Germinal center (tissue), 1 donor: ENCODE results near the gene PACS1.
A peak's percentile ranks its signal among the peaks of the same experiment; 100 is the strongest.

Source experiments
- DNase-seq: peaks from one replicate; pipeline ENCODE4 v3.0.0; 2012; ENCODE audit warnings: mixed read lengths, low spot score

The PACS1 gene

DNA sequence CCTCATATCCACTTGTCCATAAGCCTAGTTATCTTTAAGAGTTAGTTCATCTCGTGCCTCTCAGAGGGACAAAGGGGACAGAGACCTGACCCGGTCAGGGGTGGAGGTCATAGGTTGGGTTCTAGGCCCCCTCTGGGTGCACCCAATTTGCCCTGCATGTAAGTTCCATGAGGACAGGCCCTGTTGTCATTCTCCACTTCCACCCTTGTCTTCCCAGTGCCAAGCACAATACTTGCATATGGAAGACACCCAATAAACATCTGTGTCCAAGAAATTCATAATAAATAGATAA, 220.2 kb downstream of the PACS1 start:
- no peak for DNase-seq

DNA sequence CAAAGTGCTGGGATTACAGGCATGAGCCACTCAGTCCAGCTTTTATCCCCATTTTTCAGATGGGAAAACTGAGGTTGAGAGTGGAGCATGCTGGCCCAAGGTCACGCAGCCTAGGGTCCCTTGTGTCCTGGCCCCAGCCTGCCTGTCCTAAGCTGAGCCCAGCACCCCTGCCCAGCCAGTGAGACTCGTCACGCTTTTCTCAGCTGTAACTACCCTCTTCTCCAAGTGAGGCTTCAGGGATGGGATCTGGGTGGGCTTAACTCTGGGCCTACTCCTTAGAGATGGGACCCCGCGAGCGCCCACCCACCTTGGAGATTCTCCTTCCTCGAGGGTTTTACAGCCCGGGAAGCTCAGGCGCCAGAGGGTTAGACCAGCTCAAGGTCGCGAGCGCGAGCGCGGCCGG, 221.2 kb downstream of the PACS1 start:
- DNase-seq, result no peak

DNA sequence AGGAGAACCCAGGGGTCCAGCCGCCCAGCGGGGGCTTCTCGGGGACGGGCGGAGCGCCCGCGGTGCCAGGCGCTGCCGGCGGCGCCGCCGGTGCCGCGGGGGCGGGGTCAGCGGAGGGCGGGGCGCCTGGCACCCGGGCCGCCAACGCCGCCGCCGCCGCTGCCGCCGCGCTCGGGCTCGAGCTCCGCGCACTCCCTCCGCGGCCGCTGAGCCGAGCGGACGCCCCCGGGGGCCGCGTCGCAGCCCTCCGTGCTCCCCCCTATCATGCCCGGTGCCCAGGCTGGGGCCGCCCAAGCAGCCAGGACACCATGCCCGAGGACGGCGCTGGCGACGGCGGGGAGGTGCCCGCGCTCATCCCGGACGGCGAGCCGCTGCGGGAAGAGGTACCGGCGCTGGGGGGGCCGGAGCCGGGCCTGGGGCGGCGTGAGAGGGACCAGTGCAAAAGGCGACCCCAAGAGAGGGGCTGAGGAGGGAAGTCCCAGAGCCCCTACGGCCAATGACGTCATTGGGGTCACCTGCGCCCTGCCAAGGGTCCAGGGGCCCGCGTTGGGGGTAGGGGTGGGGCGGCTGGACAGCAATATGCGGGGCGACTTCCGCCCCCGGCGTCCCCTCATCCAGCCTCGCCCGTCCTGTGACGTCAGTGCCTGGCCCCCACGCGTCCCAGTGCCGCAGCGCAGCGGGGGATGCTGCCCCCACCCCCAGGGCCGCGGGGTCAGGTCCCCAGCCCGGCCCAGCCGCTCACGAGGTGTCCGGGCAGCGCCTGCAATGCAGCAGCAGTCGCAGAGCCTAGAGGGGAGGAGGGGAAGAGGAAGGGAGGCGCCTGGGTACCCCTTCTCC, 221.9 kb downstream of the PACS1 start, which contains the start of gene TMEM151A:
Gene TMEM151A (plus strand): TSS at position 189 of the 837 bp plus-strand sequence. CDS start 120 bp downstream, at position 309.
- peak; percentile 44 for DNase-seq

DNA sequence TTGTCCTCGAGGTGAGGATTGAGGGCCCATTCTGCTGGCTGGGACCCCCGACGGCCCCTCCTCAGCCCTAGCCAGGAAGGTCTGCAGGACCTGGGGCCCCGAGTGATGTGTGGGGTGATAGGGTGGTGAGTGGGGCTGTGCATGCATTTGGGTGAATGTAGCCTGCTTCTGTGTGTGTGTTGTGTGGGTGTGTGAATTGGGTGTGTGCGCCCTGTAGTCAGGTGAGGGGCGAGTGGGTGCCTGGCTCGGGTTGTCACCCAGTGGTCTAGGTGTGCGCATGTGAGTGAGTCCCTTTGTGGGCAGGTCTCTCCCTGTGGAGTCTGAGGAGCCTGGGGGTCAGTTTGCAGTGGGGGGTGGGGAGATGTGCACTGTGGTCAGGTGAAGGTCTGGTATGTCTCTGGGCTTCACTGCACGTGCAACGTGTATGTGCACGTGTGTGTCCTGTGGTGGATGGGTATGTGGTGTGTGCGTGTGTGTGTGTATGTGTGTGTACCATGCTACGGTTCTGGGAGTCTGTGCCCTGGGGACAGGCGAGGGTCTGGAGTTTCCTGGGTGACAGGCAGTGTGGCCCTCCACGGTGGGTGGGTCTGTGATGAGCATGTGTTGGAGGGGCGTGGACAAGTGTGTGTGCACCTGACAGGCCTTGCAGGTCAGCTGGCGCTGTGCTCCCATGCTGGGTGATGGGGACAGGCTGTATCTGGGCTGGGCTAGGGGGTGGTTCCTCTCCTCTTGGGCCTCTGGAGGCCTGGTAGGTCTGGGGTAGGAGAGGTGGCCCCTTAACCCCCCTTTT, 222.7 kb downstream of the PACS1 start:
- no peak for DNase-seq

DNA sequence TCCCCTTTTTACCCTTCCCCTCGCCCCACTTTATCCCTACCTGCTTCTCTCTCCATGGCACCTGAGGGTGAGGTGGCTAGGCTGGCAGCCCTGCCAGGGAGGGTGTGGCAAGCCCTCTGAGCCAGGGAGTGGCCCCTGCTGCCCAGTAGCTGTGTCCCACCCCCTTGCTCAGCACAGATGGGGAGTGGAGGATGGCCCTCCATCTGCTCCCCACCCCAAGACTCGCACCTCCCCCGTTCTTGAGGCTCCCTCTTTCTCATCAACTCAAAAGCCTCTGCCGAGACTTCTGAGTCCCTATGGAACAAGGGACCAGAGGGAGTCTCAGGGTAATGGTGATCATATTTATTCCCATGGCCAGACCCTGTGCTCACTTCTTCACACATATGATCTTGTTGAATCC, 223.3 kb downstream of the PACS1 start:
- no peak for DNase-seq

DNA sequence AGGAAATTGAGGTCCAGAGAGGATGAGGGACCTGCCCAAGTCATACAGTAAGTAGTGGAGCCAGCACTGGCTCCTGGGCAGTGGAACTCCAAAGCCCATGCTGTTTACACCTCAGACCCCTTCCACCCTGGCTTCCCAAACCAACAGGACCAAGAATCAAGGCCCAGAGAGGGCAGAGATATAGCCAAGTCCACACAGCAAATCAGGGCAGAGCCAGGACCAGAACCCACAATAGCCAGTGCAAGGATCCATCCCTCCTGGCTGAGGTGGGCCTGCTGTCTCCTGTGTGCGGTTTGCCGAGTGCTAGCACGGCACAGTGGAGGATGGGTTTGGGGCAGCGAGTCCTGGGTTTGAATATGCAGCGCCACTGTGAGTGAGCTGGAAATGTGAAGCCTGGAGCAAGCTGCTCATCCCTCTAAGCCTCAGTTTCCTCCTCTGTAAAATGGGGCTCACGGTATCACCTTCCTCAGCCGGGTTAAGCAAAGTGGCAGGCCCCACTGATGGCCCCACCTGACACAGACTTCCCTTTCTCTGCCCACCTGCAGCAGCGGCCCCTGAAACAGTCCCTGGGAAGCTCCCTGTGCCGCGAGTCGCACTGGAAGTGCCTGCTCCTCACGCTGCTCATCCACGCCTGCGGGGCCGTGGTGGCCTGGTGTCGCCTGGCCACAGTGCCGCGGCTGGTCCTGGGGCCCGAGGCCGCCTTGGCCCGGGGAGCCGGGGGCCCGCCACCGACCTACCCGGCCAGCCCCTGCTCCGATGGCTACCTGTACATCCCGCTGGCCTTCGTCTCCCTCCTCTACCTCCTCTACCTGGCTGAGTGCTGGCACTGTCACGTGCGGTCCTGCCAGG, 223.9 kb downstream of the PACS1 start:
- no peak for DNase-seq
